Measurements from ENCODE around the gene MAN1B1.

The MAN1B1 gene

GRCh38 chr9:137069508-137070091 lies 17.2 kb upstream of the MAN1B1 start:
- DNase-seq, result no peak

- peak; percentile 92 for DNase-seq
Measured at GRCh38 chr9:137070201-137070905, 16.4 kb upstream of the MAN1B1 start, which contains the start of gene SAPCD2. Gene SAPCD2 (minus strand): TSS chr9:137070557. CDS start chr9:137070460, 97 bp downstream.

GRCh38 chr9:137070906-137071275 lies 15.9 kb upstream of the MAN1B1 start:
- DNase-seq, result no peak

GRCh38 chr9:137071282-137071681 lies 15.5 kb upstream of the MAN1B1 start:
- DNase-seq, result no peak

GRCh38 chr9:137073992-137074399 lies 12.8 kb upstream of the MAN1B1 start:
- no peak for DNase-seq

DNA sequence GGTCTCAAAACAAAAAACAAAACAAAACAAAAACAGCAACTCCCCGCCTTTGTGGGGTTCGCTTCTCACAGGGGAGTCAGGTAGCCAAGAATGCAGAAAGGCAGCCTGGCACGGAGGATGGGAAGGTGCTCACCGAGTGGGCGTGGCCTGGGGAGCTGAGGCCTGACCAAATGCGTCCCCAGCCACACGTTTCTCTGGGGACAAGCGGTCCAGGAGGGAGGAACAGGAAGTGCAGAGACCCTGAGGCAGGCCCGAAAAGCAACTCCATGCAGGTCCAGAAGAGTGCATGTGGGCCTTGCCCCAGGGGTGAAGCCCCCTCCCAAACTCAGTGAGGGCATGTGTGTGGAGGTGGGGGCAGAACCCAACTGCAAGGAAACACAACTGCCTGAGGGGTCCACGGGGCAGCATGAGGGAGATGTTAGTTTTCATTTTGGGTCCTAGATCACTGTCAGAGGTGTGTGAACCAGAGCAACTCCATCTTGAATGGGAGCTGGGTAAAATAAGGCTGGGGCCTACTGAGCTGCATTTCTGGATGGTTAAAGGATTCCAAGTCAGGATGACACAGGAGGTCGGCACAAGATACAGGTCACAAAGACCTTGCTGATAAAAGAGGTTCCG lies 12.0 kb upstream of the MAN1B1 start:
- no peak for DNase-seq

DNA sequence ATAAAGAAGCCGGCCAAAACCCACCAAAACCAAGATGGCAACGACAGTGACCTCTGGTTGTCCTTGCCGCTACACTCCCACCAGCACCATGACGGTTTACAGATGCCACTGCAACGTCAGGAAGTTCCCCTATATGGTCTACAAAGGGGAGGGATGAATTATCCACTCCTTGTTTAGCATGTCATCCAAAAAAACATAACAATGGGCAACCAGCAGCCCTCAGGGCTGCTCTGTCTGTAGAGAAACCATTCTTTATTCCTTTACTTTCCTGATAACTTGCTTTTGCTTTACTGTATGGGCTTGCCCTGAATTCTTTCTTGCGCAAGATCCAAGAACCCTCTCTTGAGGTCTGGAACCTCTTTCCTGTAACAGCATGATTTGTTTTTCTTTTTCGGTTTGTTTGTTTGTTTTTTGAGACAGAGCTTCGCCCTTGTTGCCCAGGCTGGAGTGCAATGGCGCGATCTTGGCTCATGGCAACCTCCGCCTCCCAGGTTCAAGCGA lies 11.5 kb upstream of the MAN1B1 start:
- no peak for DNase-seq

DNA sequence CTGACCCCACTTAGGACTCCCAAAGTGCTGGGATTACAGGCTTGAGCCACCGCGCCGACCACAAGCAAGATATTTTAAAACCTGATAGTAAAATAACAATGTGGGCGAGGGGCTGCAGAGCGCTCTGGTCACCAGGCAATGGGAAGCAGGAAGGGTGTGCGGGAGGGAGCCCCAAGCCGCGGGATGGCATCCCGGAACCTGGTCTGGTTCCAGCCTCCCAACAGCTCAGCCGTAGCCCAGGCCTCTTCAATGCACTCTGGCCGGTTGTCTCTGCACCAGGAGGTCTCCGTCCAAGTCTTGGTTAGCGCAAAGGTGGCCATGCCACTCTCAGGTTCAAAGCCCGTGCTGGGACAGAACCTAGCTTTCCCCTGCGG lies 10.2 kb upstream of the MAN1B1 start:
- DNase-seq, result no peak

DNA sequence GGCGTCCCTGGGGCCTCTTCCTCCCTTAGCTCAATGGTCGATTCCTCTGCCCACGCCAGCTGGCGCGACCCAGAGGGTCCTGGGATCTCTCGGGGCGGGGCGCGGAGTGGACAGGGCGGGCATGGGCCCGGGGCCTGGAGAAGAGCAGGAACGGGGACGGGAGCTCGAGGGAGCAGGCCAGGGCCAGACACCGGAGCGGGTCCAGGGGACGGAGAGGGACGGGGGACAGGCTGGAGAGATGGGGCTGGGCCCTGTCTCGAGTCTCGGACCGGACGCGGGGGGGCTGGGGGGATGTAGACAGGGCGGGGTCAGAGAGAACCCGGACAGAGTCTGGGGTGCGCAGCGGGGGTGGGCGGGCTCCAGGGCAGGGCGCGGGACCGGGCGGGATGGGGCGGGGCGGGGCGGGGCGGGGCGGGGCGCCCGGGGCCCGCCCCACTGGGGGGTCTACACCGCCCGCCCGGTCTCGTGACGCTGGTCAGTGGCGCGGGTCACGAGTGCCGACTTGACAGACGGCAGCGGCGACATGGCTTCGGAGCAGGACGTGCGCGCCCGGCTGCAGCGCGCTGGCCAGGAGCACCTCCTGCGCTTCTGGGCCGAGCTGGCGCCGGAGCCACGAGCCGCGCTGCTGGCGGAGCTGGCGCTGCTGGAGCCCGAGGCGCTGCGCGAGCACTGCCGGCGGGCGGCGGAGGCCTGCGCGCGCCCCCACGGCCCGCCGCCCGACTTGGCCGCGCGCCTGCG lies 9.6 kb upstream of the MAN1B1 start, which contains the start of gene UAP1L1:
Gene UAP1L1 (plus strand): TSS at position 508 of the 738 bp plus-strand sequence. CDS start 16 bp downstream, at position 524.
- DNase-seq, result peak; percentile 66

GRCh38 chr9:137077758-137078693 lies 8.8 kb upstream of the MAN1B1 start:
- DNase-seq, result peak; percentile 34

- DNase-seq, result no peak
Measured at GRCh38 chr9:137078701-137079400, 7.9 kb upstream of the MAN1B1 start.

DNA sequence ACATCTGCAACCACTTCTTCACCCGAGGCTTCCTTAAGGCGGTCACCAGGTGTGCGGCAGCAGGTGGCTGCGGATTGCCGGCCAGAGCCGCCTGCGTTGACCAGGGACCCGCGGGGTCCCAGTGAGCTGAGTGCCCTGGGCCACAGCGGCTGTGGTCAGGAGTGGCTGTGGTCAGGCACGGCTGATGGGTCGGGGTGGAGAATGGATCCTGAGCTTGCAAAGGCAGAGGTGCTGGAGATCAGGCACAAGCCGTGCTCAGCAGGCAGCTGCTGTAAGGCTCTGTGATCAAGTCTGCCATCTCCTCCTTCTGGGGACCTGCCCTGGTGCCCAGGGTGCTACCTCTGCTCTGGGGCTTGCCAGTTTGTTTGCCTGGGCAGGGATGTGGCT lies 7.4 kb upstream of the MAN1B1 start:
- no peak for DNase-seq

DNA sequence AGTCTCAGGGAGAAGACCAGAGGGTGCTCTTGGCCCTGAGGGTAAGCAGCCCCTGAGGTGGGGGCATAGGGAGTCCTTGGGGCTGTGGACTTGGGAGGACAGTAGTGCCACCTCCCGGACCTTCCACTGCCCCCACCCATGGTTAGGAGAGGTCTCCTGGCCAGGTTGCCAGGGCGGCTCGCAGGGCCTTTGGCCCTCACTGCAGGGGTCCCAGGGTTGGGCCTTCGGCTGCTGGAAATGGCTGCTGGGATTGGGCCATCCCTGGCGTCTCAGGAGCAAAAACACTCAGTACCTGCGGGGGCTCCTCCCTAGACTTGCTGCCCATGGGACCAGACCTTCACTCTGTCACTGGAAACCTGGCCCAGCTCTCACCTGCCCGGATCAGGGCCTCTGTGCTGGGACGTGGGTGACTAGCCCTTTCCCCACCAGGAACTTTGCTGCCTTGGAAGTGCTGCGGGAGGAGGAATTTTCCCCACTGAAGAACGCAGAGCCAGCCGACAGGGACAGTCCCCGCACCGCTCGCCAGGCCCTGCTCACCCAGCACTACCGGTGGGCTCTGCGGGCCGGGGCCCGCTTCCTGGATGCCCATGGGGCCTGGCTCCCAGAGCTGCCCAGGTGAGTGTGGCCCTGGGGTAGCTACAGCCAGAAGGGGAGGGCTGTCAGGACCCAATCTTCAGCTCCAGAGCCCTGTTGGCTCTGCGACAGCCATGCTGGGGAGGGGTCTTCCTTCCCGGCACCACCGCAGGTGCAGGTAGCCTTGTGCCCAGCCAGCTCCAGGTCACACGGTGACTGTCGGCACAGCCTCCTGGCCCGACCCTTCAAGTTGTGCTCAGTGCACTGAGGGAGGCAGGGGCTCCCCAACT lies 6.3 kb upstream of the MAN1B1 start:
- no peak for DNase-seq

DNA sequence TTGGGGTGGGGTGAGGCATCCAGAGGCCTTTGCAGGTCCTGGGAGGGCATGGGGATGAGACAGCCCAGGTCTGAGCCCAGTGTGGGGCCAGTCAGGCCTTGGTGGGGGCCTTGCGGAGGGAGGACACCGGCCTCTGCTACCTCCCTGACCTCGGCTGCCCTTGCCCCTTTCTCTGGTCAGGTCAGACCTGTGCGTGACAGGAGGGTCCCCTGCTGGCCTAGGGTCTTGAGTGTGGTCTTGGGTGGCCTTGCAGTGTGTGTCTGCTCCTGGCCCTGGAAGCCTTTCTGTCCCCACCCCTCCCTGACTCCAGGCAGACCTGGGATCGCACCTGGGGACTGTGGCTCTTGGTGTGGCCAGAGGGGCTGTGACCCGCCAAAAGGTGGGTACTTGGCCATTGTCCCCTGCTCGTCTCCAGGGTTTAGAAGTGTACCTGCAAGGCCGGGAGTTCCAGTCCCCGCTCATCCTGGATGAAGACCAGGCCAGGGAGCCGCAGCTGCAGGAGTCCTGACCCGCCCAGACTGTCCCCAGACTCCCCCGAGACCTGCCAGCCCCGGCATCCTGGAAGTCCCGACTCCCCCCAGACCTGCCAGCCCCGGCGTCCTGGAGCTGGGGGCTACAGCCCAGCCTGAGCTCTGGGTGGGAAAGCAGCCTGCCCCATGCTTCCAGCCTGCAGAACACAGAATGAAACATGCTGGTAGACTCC lies 4.4 kb upstream of the MAN1B1 start:
- DNase-seq, result no peak

DNA sequence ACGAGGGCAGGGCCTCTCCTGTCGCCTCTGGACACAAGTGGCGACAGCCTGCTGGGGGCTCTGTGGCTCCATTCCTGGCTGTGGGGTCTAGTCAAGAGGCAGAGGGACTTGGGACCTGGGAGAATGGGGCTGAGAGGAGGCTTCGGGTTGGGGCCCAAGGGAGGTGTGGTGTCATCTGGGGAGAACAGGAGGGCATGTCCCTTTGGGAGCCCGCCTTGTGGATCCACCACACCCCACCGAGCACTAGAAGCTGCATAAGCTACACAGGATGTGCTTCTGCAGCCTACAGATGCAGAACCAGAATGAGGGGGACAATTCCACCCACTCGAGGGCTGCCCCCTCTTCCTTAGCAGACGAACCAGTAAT lies 3.9 kb upstream of the MAN1B1 start:
- no peak for DNase-seq

GRCh38 chr9:137083394-137084004 lies 3.3 kb upstream of the MAN1B1 start:
- peak; percentile 98 for DNase-seq

DNA sequence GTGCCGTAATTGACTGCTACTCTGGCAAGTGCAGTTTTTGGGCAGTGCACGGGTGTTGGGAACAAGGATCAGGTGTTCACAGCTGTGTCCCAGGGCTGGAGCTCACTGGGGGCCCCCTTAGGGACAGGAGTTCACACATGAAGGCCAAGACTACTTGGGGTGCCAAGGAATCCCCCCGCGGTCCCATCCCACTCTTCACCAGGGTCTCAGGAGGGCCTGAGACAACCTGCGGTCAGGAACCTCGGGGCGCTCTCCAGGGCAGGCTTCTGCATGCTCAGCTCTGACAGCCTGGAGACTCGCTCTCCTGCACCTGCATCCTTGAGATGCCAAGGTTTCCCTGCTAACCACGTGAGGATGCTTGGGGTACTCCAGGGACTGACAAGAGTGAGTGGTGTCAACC lies 2.3 kb upstream of the MAN1B1 start:
- DNase-seq, result no peak

DNA sequence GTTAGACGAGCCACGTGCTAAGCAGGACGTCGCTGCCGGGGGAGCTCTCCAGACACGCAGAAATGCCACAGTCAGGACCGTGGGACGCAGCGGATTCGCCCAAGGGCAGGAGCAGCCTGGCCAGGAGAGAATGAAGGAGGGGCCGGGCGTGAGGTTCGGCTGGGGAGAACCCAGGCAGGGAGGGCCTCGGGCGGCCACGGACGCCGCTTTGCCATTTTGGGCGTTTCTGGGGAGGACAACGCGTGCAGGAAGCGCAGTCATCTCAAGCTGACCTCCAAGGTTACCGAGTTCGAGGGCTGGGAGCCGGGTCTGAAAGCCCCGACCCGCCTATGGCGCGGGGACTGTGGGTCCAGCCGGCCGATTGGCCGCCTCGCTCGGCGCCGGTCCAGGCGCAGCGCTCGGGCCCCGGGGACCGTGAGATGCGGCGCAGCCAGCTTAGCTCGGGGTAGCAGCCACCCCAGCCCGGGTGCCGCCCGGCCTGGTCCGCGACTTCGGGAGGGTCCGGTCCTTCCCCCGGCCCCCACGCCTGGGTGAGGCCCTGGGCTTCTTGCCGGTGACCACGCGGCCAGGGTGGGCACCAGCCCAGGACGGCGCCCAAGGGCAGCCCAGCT lies 760 bp upstream of the MAN1B1 start:
- DNase-seq, result peak; percentile 68

DNA sequence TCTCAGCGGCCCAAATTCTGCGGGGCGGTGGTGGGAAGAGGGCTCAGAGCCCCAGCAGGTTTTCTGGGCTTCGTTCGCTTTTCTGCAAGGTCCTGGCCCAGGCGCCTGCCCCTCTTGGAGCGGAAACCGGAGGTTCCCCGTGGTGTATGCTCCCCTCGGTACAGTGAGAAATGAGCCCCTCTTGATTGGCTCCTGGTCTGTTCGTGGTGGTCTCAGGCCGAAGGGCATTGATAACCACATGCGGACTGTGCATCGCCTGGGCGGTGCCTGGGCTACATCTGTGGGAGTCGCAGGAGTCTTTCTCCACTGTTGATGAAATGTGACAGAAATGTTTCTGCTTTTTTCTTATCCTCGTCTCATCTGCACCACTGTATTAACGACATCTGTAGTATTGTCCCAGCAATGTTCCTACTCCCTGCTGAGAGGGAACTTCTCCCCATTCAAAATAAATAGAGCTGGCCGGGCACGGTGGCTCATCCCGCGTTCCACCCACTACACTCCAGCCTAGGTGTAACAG lies 682 bp downstream of the MAN1B1 start:
- DNase-seq, result no peak
